NCI-H1436 (cell line): Measurements from ENCODE around the gene PDLIM4.

Experiments used
- DNase-seq: peaks from one replicate; lab custom pipeline; 2025; lab: John Stamatoyannopoulos, UW

Gene PDLIM4

DNA sequence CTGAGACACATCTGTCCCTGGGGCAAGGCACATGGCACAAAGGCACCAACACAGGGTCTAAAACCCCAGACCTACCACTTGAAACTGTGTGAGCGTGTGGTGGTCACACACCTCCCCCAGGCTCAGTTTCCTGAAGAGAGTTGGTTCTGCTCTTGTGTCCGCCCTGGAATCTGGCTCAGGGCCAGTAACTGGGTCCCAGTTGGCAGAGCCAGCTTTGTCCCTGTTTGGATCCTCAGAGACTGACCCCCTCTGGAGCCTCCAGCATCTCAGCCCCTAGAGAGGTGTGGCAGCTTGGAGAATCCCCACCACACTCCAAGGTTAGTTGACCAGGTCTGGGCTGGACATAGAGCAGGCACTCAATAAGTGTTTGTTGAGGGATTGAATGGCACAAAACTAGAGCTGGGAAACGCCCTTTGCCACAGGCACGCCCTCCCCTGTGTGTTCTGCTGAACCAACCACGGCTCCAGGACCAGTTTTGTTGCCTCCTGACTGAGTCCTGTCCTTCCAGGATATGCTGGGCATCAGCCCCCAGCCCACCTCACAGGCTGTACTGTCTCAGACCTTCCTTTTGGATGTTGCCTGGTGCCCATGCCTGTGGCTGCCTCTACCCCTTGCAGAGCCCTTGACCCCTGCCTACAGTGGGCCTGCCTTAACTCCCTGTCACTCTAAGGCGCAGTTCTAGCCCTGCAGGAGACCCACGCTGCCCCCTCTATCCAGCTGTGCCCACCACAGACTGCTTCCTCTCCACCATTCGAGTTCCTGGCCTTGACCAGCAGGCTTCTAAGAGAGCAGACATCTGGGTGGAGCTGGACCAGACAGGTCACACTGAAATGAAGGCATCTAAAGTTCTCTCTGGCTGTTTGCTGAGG lies 3.8 kb upstream of the PDLIM4 start:
- DNase-seq, result no peak

- DNase-seq, result no peak
Observed at GRCh38 chr5:132254321-132254977, 3.0 kb upstream of the PDLIM4 start.

- DNase-seq, result no peak
Observed at GRCh38 chr5:132256086-132256782, 1.3 kb upstream of the PDLIM4 start.

GRCh38 chr5:132256783-132257130 lies 739 bp upstream of the PDLIM4 start:
- no peak for DNase-seq

- no peak for DNase-seq
Observed at GRCh38 chr5:132258102-132259068, 889 bp downstream of the PDLIM4 start.

- no peak for DNase-seq
Observed at GRCh38 chr5:132259069-132259851, 1.8 kb downstream of the PDLIM4 start.

GRCh38 chr5:132260051-132260450 lies 2.6 kb downstream of the PDLIM4 start:
- no peak for DNase-seq

DNA sequence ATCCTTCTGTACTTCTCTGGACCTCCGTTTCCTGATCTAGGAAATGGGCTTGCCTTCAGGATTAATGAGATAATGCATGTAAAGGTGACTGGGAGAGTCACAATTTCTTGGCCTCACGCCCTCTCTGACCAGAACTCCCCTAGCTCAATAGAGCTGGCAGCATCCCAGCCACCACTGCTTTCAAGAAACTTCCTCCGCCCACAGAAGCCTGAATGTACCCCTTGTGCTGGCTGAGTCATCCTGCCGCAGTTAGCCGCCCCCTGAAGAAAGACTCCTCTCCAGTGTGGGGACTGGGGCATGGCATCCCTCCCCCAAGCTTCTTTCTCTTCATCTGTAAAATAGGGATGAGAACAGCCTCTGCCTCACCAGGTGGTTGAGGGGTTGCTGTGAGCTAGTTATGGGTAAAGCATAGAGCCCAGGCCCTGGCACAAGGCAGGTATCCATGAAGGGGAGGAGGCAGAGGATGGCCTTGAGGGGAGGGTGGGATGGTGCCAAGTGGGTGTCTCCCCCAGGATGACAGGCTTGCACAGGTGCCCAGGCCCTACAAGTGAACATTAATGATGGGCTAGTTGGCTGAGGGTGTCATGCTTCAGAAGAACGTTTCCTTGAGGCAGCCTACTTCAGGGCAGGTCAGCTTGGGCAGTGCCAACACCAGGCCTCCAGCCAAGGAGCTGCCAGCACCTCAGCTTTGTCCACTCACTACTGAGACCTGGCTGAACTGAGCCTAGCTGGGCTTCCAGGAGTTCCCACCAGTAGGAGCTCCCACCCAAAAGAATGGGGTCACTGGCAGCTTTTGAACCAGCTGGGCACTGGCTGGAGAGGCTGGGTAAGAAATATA lies 3.4 kb downstream of the PDLIM4 start:
- DNase-seq, result no peak

DNA sequence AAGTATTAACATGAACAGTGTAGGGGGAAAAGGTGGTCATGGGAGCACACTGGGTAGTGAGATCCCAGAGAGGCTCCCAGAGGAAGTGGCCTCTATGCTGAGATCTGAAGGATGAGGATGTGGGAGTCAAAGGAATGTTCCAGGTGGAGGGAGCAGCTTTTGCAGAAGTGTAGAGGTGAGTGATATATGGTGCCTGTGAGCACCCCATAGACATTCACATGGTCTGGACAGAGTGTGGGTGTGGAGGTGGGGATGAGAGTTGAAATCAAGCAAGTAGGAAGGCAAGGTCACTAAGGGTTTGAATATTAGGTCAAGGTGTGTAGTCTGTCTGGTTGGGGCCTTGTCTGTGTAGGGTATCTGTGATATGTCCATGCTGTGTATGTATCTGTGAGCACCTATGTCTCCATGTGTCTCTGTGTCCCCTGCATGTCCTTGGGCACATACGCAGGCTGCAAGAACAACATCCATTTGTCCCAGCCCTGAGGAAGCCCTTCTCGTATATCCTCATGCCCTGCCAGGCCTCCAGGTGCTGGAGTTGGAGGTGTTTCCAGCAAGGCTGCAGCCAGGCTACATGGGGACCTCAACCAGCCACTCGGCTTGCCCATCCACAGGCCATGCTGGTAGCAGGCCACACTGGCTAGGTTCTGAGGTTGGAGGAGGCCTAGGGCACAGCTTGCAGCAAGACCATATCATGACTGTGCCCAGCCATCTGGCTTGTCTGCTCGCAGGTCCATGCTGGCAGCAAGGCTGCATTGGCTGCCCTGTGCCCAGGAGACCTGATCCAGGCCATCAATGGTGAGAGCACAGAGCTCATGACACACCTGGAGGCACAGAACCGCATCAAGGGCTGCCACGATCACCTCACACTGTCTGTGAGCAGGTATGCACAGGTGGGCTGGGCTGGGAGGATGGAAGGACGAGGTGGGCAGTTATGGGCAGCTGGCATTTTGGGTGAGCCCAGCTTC lies 4.7 kb downstream of the PDLIM4 start:
- DNase-seq, result no peak

- no peak for DNase-seq
Observed at GRCh38 chr5:132262882-132263547, 5.5 kb downstream of the PDLIM4 start.

GRCh38 chr5:132263548-132264261 lies 6.2 kb downstream of the PDLIM4 start:
- DNase-seq, result no peak

GRCh38 chr5:132264546-132265335 lies 7.2 kb downstream of the PDLIM4 start:
- DNase-seq, result no peak

GRCh38 chr5:132265336-132266030 lies 8.0 kb downstream of the PDLIM4 start:
- no peak for DNase-seq

DNA sequence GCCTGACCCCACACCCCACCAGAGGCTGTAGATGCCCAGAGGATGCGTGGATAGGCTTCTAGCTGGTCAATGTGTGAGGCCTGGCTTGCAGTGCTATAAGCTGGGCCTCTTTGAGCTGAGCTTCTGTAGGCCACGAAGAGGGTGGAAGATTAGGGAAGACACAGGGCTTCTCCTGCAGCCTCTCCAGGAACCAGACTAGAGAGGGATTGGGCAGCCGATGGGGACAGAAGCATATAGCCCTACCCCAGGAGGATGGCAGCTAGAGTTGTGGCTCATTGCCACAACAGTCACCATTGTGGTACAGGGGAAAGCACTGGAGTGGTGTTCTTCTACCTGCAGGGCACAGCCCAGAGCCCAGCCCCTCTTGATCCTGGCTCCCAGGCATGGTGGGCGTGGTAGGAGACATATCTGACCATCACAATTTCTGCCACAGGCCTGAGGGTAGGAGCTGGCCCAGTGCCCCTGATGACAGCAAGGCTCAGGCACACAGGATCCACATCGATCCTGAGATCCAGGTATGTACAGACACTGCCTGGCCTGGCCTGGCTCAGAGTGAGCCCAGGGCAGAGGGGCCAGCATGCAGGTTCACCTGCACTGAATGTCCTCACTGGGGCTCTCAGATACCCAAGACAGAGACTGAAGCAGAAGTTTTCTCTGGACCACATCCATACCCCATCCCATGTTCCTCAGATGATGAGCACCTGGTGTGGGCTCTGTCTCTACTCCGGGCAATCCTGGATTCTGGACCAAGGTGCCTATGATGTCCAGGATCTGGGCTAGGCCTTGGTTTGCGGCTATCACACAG lies 8.7 kb downstream of the PDLIM4 start:
- no peak for DNase-seq

- DNase-seq, result no peak
Observed at GRCh38 chr5:132266836-132267160, 9.3 kb downstream of the PDLIM4 start.
